K562 (cell line): ENCODE measurements around the gene SELENOI. TPM values are rescaled to one million over a fixed set of nuclear protein-coding genes. Genes with fewer than 3 reads are reported as not detected.

ENCODE experiments used
- ATAC-seq: fragments of 200-7000 bp; cut with Tn5 transposase; 3 replicates; pipeline ENCODE4 v1.9.1; 2020; ENCODE audit warnings: moderate library complexity
- BruUV-seq: library from RNA; stranded (reverse); fragments of 400-500 nt; replicated peaks from 2 replicates; lab custom pipeline; 2021; lab: Mats Ljungman, UMichigan
- CTCF ChIA-PET: fragments of 300-600 bp; formaldehyde crosslinking; extraction: SDS; loops from one replicate; lab custom pipeline; 2021; ENCODE audit warnings: low intra/inter-chr PET ratio; lab: Yijun Ruan, JAX
- POLR2A ChIA-PET: fragments of 300-600, 350-650 bp; sonication (Branson Sonifier 250); formaldehyde crosslinking; extraction: SDS; loops from one replicate; lab custom pipeline; 2021; ENCODE audit warnings: antibody characterized with exemption, inconsistent platforms; lab: Yijun Ruan, JAX
- DNase-seq, 4 experiments: peaks; one replicate each; pipeline versions ENCODE4 v3.0.0 to v3.0.0-alpha.2; 2011 to 2018; ENCODE audit warnings: low spot score in 3 of 4, mixed read lengths in 3 of 4; ENCODE audit errors: extremely low read depth in 1 of 4
- FAIRE-seq: peaks from 2 replicates; lab custom pipeline; 2011; peaks lifted over from hg19 to GRCh38; lab: Jason Lieb, UNC
- H2AFZ ChIP-seq: 2 replicates; pipeline ENCODE4 v1.6.0; 2011; ENCODE audit warnings: low read depth, low read length, control low read depth, inconsistent platforms
- H3K27ac ChIP-seq: fragments of 200-600 bp; 3 replicates; pipeline ENCODE4 v1.8.0; 2011; ENCODE audit warnings: low read depth, mild to moderate bottlenecking, control low read depth, inconsistent platforms, low read length, moderate library complexity, mixed read lengths; ENCODE audit errors: extremely low read depth
- H3K27me3 ChIP-seq, 2 experiments: fragments of 300-600 bp in 1 of 2; 2 replicates in 1 of 2; 3 replicates in 1 of 2; pipeline versions ENCODE4 v1.6.0 to v1.8.0; 2011; ENCODE audit warnings: inconsistent platforms in 2 of 2, low read length in 2 of 2, mild to moderate bottlenecking in 1 of 2, mixed read lengths in 1 of 2, moderate library complexity in 1 of 2; ENCODE audit not compliant: control insufficient read depth in 2 of 2, insufficient read depth in 2 of 2
- H3K36me3 ChIP-seq: fragments of 300-600 bp; 3 replicates; pipeline ENCODE4 v1.8.0; 2011; ENCODE audit warnings: mild to moderate bottlenecking, low read length, inconsistent platforms; ENCODE audit not compliant: control insufficient read depth, insufficient read depth
- H3K4me1 ChIP-seq, 2 experiments: fragments of 200-600 bp in 1 of 2; replicated peaks in 1 of 2; 2 replicates in 1 of 2; 3 replicates in 1 of 2; pipeline versions ENCODE4 v1.5.1 to v1.8.0; 2011; ENCODE audit warnings: inconsistent platforms in 2 of 2, low read length in 2 of 2, mild to moderate bottlenecking in 1 of 2, mixed read lengths in 1 of 2, moderate library complexity in 1 of 2; ENCODE audit not compliant: control insufficient read depth in 2 of 2, insufficient read depth in 2 of 2
- H3K4me2 ChIP-seq: 2 replicates; pipeline ENCODE4 v1.6.1; 2011; ENCODE audit warnings: low read length, control low read depth, inconsistent platforms, mixed read lengths; ENCODE audit not compliant: insufficient read depth
- H3K4me3 ChIP-seq: fragments of 200-600 bp; sonication (generic), shearing (Covaris generic); 2 replicates; pipeline ENCODE4 v1.5.1; 2016; ENCODE audit warnings: control low read depth, inconsistent platforms
- H3K79me2 ChIP-seq: fragments of 200-600 bp; 3 replicates; pipeline ENCODE4 v1.8.0; 2011; ENCODE audit warnings: low read length, inconsistent platforms; ENCODE audit not compliant: control insufficient read depth, insufficient read depth
- H3K9ac ChIP-seq, 2 experiments: 2 replicates each; pipeline versions ENCODE4 v1.6.0 to v1.6.1; 2011; ENCODE audit warnings: low read depth in 2 of 2, low read length in 2 of 2, control low read depth in 1 of 2, inconsistent platforms in 1 of 2, mild to moderate bottlenecking in 1 of 2, mixed read lengths in 1 of 2; ENCODE audit not compliant: insufficient read depth in 1 of 2
- H3K9me1 ChIP-seq: one replicate; pipeline ENCODE4 v1.6.0; 2011; ENCODE audit warnings: inconsistent platforms, mild to moderate bottlenecking, low read length, moderate library complexity; ENCODE audit not compliant: control insufficient read depth, insufficient read depth
- H3K9me3 ChIP-seq: replicated peaks from 2 replicates; pipeline ENCODE4 v1.5.1; 2011; ENCODE audit warnings: low read depth, low read length, inconsistent platforms; ENCODE audit not compliant: control insufficient read depth, insufficient read depth
- H4K20me1 ChIP-seq: replicated peaks from 2 replicates; pipeline ENCODE4 v1.6.1; 2011; ENCODE audit warnings: low read length, inconsistent platforms, mixed read lengths; ENCODE audit not compliant: control insufficient read depth, insufficient read depth
- ATF7 ChIP-seq: fragments of 450-650 bp; IDR thresholded peaks from 2 replicates; pipeline ENCODE4 v1.7.1; 2014; ENCODE audit warnings: mild to moderate bottlenecking, moderate library complexity
- EZH2 ChIP-seq: IDR thresholded peaks from 2 replicates; pipeline ENCODE4 v1.6.1; 2012; ENCODE audit warnings: low read depth, mild to moderate bottlenecking, inconsistent platforms, low read length, borderline replicate concordance
- NCOA2 ChIP-seq, 2 experiments: fragments of 450-650 bp; IDR thresholded peaks; 2 replicates each; pipeline ENCODE4 v1.6.1; 2018; ENCODE audit warnings: mild to moderate bottlenecking in 2 of 2, moderate library complexity in 1 of 2; ENCODE audit not compliant: partially characterized antibody in 2 of 2
- TARDBP ChIP-seq: fragments of 450-650 bp; IDR thresholded peaks from 2 replicates; pipeline ENCODE4 v1.6.1; 2016
- WGBS: fragments of 100-300 bp; shearing (Covaris generic); methylation state at CpG from one replicate; pipeline ENCODE4 v1.1.6; 2016; ENCODE audit warnings: low coverage, mixed read lengths; ENCODE audit not compliant: insufficient coverage; ENCODE audit errors: missing lambda C conversion rate; 5-methylcytosine and 5-hydroxymethylcytosine counted together
- in situ Hi-C: fragments of 300-500 bp; cut with MboI; formaldehyde crosslinking; loops from 4 replicates; pipeline ENCODE4 v1.15.0; 2018; ENCODE audit warnings: inconsistent platforms, mixed read lengths
- intact Hi-C: fragments of 100-400 bp; cut with micrococcal nuclease; formaldehyde crosslinking; loops from 2 replicates; pipeline ENCODE4 v1.14.2; 2022
- polyA plus RNA-seq, 8 experiments: library from polyadenylated mRNA; depleted of rRNA in 4 of 8; stranded (reverse) in 5 of 8; unstranded in 3 of 8; fragments of >200 nt; fragmentation: Nextera tagmentation in 2 of 8; fragmentation: Illumina TruSeq in 1 of 8; extraction: Ambion mirVana in 2 of 8; extraction: Trizol in 1 of 8; gene quantifications; 2 replicates each; pipeline versions ENCODE4 v1.2.1 to v1.2.3, GENCODE V29; 2011 to 2014; ENCODE audit warnings: inconsistent platforms in 1 of 8, missing spikeins in 1 of 8
- total RNA-seq, 7 experiments: library from RNA; depleted of rRNA in 6 of 7; stranded (reverse); fragments of >200 nt in 6 of 7; fragmentation: Illumina TruSeq in 2 of 7; extraction: Trizol in 2 of 7; gene quantifications; 2 replicates each; pipeline versions ENCODE4 v1.2.1 to v1.2.3, GENCODE V29; 2011 to 2021; ENCODE audit warnings: low replicate concordance in 1 of 7
- TF ChIP-seq, protein P1 (sequence below): fragments of 250-450 bp; sonication (Bioruptor Pico); IDR thresholded peaks from 2 replicates; pipeline ENCODE4 v1.8.0; 2022; ENCODE audit warnings: inconsistent platforms

SELENOI gene
- total and polyA plus RNA-seq, 9 of the 15 experiments (the other 6 are each of a cell fraction or from before 2014, with no cell fraction given) = 9.6 to 46.9 (median 24.4) TPM

GRCh38 chr2:26414311-26414710 is 68.4 kb downstream of the SELENOI start:
- Histone ChIP-seq H3K79me2 (no peaks in the 10 kb centered on the region), H3K9me1 (no peaks in the 10 kb centered on the region), H3K27me3 (no peaks in the 10 kb centered on the region), H3K36me3 (no peaks in the 10 kb centered on the region), H2AFZ (peak overlapping the region; percentile 69), H3K27ac (peak overlapping the region; percentile 15; the same call in 1 of the 3 replicates), H3K9ac (no peak overlapping the region), H3K4me1 (peaks cover 7 to 12% of the 10 kb centered on the region in 2 experiments; a peak in 4 of 5 replicates), H3K4me3 (no peak overlapping the region), H3K9me3 (0 out of 2 replicates have a peak, but pooled peaks cover 4% of the 10 kb centered on the region), H4K20me1 (no peaks in the 10 kb centered on the region), H3K4me2 (no peak overlapping the region)
- ChIA-PET POLR2A (interaction anchor here (0.6 to 1.1 kb wide), 4 partner anchors 16 to 223 kb away, joined by 3 to 4 read pairs (median 3); no protein-coding TSS in a partner anchor), CTCF (no interaction called here)
- FAIRE-seq (no peak), ATAC-seq (no peak), DNase-seq (no peak)
- 83% methylated on average over 3 of the region's 3 CpGs for WGBS
- TF ChIP-seq TARDBP = no peak
- no peak for TF ChIP-seq EZH2
- TF ChIP-seq, protein P1, sequence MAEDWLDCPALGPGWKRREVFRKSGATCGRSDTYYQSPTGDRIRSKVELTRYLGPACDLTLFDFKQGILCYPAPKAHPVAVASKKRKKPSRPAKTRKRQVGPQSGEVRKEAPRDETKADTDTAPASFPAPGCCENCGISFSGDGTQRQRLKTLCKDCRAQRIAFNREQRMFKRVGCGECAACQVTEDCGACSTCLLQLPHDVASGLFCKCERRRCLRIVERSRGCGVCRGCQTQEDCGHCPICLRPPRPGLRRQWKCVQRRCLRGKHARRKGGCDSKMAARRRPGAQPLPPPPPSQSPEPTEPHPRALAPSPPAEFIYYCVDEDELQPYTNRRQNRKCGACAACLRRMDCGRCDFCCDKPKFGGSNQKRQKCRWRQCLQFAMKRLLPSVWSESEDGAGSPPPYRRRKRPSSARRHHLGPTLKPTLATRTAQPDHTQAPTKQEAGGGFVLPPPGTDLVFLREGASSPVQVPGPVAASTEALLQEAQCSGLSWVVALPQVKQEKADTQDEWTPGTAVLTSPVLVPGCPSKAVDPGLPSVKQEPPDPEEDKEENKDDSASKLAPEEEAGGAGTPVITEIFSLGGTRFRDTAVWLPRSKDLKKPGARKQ (CRISPR knock-in tag) = no peak
- 0 out of 2 replicates have a peak, but pooled peaks have one; percentile 10 for TF ChIP-seq ATF7
- TF ChIP-seq NCOA2 (IDR thresholded peaks at IDR 0.05; ENCODE audit: partially characterized antibody in 2 of 2) = no peak
- no TSS peak for BruUV-seq
- in situ Hi-C loops = no loop called here
- intact Hi-C loops = loop anchor here (5.0 kb wide), 1 partner anchor 67 kb away; the partner anchor contains the start of genes ADGRF3 and SELENOI
